Measurements from ENCODE around the gene ANKRD33B.
"Not testable (repeated sequence)": the region's sequence is repeated elsewhere in the genome, so short reads cannot be mapped to it uniquely, and the experiment has no call there.

Gene ANKRD33B

DNA sequence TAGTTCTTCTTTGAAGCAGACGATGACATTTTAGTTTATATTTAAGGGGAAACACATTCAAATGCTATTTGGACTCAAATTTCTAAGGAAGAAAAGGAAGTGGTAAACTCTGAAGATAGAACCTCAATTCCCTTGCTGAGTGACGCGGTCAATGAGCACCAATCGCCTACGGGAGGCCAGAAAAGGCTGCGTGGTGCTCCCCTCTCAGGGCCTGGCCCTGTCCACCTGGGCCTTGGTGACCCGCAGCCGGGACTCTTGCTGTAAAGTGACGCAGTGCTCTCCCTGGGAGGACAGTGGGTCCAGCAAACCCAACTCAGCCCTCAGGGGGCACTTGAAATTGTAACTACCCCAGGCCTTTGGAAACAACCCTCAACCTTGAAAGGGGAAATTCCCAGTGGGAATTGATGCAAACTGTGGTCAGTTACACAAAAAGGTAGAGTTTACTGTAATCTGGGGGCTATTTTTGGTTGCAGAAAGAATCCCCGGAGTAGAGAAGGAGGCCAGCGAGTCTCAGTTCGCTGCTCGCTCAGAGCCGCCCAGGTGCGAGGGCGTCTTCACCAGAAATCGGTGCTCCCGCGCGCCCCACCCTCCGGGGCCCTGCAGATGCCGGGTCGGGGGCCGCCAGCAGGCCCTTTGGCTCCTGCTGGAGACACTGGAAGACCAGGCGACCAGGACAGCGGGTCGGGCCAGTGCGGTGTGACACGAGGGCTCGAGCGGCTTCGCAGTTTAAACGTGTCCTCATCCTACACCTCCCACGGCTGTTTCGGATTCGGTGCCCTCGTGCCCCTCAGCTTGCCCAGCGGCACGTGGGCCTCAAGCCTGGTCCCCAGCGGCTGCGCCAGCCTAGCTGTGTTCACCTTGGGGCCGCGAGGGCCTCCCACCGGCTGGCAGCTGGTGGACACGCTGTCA lies 1.4 kb upstream of the ANKRD33B start:
- no peak for DNase-seq

DNA sequence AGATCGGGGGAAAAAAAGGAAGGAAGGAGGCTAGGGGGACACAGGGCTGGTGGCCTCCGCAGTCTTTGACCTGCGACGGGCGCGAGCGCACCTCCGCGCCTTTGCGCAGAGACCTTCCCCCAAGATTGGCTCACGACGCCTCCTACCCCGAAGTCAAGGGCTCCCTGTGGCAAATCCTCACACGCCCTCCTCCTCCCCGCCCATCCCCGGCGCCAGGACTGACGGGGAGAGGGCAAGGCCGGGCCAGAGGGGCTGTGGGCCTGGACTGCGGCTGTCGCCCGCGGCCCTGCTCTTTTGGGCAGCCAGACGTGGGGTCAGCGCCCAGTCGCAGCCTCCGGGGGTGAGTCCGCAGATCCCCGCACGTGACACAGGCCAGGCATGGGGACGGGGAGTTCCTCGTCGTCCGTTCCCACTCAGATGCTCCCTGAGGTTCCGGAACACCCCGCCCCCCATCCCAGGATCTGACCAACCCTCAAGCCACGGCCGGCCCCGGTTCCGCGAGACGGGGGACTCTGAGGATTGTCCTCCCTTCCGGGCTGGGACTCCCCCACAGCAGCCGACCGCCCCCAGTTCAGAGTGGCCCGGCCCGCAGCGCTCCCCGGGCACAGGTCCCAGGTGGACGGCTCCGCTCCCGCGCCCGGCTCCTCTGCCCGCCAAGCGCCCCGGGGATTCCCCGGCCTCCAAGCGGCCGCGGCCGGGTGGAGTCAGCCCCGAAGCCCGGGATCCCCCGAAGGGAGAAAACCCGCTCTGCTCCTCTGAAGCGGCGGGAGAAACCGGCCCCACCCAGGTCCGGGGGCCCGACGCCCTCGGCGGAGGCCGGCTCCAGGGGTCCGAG lies 543 bp upstream of the ANKRD33B start:
- no peak for DNase-seq

DNA sequence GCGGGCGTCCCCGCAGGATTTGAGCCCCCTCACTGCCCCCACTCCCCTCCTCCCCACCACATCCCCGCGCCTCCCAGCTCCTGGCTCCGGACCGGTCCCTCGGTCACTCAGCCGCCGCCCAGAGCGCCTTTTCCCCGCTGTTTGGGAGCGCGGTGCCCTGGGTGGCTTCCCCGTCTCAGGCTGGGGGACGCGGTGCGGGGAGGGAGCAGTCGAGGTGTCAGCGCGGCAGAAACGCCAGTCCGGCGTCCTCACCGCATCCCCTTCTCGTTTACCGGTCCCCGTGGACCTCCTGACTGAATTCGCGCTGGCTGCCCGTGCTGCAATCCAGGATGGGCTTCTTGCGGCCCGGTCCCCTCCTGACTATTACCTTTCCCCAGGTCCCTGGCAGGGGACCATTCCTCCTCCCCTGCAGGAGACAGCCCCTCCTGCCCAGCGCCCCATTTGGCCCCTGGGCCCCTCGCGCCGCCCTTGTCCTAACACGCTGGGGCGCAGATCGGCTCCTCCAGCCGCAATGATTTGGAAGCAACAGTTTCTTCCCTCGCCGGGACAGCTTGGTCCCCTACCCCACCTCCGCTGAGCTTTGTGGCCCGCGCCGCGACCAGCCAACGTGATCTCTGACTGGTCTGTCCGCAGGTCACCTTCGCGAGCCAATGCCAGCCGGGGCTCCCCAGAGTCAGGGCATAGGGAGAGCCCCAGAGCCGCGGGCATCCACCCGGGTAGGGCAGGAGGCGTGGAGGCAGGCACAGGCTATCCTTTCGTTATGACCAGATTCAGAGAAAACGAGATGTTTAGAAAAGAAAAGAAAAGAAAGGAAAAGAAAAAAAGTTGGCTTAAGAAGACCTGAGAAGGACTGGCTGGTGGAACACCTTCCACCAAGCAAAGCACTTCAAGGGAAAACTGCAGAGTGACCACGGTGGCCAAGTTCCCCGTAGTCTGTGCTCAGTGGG lies 1.2 kb downstream of the ANKRD33B start:
- no peak for DNase-seq

DNA sequence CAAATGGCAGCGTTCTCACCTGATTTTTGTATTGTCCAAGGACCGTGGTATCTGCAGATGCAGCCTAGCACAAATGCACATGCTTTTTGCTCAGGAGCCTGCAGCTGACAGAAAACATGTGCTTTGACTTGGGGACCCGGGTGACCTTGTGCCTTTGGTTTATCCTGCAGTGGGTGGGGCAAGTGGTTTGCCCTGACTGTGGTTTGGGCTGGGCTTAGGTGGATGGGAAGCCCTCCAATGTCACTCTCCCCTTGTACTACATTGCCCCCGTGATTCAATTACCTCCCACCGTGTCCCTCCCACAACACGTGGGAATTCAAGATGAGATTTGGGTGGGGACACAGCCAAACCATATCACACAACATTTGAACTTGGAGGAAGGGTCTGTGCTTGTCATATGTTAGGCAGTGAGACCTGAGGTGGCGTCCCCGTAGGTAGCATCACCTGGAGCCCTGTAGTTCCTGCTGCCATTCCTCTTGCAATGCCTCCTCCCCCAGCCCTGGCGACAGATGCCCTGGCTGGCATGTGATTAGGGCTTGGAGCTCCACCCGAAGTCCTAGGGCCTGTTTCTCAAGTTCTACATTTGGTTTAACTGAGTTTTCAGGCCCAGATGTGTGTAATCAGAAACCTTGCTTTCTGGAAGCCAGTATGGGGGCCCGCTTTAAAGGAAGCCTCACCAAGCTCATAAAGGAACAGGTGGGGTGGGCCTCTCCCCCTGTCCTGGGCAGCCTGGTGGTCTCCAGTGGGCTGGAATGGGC lies 2.1 kb downstream of the ANKRD33B start:
- DNase-seq = no peak

DNA sequence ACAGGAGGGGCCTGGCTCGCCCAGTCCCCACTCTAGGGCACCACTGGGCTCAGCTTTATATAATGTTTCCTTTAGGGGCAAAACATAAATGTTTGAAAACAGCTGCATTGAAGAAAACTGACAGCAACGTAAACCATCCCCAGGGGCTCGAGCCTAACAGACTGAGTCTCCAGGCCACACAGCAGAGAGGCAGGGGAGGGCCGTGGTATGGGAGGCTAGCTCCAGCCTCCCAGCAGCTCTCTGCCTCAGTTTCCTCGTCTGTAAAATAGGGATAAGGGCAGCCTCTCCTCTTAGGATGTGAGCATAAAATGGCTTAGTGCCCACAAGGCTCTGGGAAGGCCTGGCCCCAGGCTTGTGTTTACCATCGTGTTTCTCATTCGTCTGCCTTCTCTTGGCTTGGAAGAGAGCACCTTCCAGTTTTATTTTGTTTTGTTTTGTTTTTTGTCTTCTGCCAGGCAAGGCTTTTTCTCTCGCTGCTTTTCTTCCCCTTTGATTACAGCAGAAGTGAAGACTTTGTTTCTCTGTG lies 2.7 kb downstream of the ANKRD33B start:
- DNase-seq = no peak

DNA sequence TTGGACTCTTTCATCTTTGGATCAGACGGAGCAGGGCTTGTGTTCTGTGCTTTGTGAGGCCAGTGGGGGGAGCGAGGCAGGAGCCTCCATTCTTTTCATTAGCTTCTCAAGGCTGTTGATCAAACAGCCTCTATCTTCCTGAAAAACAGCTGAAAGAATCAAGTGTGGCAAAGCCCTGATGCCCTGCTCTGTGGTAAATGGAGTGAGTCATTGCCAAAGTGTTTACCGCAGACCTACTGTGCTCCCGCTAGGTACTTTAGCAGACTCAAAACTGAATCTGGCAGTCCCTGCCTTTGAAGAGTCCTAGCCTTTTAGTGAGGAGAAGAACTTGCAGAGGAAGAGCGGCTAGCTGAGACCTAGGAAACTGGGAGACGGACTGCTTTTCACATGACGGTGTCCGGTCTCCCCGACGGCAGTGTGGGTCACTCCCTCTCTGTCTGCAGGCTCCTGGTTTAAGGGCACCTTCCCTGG lies 3.3 kb downstream of the ANKRD33B start:
- DNase-seq = no peak

DNA sequence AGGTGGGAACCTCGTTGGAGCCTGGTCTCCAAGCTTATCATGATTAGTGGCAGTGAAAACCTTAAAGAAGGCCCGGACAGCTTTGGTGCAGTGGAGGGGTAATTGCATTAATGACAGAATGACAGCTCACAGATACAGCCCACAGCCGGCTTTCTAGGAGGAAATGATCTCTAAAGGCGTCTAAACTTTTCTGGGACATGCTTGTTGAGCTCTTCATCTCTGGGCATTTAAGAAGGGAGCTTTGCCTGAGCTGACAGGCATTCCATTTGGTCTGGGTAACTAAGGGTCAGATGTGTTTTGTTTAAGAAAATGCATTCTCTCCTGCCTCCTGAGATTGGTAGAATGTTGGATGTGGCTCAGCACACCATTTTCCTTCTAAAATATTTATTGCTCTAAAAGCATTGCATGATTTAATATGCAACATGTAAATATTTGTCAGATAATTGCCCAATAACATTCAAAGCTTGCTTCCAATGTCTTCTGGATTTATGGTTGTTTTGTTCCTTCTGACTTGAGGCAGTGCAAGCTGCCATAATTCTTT lies 4.0 kb downstream of the ANKRD33B start:
- DNase-seq = no peak

DNA sequence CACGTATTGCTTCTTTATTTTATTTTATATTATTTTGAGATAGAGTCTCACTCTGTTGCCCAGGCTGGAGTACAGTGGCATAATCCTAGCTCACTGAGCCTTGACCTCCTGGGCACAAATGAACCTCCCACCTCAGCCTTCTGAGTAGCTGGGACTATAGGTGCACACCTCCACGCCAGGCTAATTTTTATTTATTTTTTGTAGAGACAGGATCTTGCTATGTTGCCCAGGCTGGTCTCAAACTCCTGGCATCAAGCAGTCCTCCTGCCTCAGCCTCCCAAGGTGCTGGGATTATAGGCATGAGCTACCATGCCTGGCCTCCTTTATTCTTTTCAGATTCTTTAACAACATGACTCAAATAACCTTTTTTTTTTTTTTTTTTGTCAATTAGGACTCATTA lies 6.7 kb downstream of the ANKRD33B start:
- DNase-seq = not testable (repeated sequence)

DNA sequence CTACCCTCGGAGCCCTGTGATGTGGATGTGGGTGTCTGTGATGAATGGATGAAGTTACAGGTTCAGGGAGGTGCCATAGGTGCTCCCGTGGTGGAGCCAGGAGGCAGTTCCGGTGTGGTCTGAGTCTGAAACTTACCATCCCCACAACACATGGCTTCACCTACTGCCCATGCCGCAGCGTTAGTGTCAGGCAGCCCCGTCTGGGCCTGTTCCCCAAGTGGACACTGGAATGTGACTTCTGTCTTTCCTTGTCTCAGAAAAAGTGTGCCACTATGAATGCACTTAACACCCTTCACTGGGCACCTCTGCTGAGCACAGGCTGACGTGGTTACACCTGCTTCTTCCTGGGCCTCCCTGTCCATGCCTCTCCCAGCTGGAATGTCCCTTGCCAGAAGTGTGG lies 8.6 kb downstream of the ANKRD33B start:
- no peak for DNase-seq

DNA sequence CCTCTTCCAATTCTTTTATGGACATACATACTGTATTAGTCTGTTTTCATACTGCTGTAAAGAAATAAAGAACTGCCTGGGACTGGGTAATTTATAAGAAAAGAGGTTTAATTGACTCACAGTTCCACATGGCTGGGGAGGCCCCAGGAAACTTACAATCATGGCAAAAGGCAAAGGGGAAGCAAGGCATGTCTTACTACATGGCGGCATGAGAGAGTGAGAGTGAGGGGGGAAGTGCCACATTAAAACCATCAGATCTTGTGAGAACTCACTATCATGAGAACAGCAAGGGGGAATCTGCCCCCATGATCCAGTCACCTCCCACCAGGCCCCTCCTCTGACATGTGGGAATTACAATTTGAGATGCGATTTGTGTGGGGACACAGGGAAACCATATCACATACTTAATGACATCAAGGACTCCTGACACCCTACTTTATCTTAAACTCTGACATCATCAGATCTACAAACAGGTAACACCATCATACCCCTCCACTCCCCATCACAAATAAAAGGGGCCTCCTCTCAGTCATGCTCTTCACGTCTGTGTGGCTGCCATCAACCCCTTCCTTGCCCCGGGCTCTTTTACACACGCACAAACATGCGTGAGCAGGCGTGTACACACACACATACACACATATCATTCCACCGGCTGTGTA lies 9.7 kb downstream of the ANKRD33B start:
- DNase-seq = no peak

DNA sequence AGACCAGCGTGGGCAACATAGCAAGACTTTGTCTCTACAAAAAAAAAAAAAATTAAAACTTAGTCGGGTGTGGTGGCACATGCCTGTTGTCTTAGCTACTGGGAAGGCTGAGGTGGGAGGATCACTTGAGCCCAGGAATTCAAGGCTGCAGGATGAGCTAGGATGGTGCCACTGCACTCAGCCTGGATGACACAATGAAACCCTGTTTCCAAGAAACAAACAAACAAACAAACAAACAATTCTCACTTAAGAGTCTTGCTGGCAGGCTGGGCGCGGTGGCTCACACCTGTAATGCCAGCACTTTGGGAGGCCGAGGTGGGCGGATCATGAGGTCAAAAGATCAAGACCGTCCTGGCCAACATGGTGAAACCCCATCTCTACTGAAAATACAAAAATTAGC lies 11.0 kb downstream of the ANKRD33B start:
- not testable (repeated sequence) for DNase-seq

DNA sequence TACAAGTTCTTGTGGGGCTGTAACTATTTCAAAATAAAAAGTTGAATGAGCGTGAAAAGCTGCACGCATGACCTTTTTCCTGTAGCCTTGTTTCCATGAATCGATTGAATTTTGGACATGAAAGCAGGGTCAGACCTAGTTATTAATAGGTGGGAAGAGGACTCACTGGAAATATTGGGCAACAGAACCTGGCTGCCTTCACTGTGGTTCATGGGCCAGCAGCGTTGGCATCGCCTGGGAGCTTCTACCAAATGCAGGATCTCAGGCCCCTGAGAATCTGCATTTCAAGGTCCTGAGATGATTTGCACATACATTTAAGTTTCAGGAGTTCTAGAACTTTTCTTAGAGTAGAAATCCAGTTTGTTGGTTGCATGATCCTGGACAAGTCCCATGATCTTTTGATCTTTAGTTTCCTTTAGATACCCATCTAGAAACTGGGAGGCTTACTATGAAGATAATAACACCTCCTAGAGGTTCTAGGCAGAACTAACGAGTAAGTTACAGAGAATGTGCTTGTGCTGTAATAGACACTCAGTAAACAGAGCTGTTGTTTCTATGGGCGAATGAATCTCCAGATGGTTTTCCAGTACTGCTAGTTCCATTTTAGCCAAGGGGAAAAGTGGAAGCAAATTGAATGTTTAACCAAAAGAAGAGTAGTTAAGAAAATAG lies 12.4 kb downstream of the ANKRD33B start:
- DNase-seq = no peak

DNA sequence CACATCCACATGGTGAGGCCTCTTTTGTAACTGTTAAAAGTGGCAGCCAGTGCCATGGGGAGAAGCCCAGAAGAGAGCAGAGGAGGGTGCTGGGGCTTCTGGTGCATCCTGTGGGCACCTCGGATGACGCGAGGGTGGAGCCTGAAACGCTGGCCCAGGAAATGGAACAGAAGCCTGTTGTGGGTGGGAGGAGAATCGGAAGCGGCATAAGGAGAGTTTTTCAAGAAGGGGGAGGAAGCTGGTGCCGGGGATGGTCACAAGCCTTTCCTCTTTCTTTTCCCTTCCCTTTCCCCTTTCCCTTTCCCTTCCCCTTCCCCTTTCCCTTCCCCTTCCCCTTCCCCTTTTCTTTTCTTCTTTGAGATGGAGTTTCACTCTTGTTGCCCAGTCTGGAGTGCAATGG lies 12.9 kb downstream of the ANKRD33B start:
- DNase-seq = no peak

DNA sequence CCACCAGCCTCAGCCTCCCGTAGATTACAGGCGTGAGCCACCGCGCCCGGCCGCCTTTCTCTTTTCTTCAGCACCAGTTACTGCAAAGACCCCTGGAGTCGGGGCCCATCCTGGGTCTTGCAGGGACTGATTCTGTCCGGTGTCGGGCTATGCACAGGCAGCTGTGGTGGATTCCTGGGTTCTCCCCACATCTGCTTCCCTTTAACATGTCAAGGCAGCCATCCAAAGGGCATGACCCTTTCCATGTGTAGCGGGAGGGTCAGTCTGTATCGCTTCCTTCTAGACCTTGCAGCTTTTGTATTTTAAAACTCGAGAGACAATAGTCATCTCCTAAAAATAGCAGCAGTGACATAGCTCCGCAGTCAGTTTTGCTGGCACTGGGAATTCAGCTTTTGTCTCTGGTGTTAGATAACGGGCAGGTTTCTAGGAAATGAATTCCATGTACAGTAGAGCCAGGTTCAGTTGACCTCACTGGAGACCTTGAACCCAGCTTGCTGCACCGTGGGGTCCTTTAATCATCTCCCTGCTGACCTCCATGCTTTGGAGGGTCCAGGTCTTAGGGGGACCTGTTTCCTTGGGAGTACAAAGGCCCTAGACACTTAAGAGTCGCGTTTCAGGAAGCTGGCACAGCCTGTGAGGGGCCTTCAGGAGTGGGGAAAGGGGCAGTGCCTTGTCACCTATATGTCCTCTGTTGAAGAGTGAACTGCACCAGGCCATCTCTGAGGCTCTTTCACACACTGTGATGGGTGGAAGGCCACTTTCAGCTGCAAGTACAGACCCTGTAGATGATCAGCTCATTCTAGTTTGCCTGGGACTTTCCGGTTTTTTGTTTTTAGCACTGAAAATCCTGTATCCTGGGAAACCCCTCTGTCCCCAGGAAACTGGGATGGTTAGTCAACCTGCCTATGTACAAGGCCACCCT lies 13.8 kb downstream of the ANKRD33B start:
- DNase-seq = no peak

DNA sequence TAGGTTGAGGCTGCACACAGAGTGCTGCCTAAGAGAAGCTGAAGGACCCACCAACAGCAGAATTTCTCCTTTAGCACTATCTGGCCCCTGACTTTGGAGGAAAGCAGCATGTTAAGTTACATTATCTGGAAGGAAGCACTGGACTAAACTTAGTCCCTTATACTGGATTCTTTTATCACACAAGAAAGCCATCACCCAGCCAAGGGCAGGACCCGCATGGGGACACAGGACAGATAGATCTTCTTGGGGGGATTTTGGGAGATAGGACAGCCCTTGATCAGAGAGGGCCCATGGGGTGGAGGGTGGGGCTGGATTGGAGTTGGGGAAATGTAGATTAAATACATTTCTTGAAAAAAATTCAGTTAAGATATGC lies 14.4 kb downstream of the ANKRD33B start:
- DNase-seq = no peak

DNA sequence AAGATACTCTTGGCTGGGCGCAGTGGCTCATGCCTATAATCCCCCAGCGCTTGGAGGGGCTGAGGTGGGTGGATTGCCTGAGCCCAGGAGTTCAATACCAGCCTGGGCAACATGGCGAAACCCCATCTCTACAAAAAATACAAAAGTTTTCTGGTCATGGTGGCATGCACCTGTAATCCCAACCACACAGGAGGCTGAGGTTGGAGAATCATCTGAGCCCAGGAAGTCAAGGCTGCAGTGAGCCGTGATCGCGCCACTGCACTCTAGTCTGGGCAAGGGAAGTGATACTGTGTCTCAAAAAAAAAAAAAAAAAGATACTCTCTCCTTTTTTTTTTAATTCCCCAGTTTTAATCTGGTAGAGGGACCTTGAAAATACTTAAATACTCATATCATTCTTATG lies 15.0 kb downstream of the ANKRD33B start:
- no peak for DNase-seq

DNA sequence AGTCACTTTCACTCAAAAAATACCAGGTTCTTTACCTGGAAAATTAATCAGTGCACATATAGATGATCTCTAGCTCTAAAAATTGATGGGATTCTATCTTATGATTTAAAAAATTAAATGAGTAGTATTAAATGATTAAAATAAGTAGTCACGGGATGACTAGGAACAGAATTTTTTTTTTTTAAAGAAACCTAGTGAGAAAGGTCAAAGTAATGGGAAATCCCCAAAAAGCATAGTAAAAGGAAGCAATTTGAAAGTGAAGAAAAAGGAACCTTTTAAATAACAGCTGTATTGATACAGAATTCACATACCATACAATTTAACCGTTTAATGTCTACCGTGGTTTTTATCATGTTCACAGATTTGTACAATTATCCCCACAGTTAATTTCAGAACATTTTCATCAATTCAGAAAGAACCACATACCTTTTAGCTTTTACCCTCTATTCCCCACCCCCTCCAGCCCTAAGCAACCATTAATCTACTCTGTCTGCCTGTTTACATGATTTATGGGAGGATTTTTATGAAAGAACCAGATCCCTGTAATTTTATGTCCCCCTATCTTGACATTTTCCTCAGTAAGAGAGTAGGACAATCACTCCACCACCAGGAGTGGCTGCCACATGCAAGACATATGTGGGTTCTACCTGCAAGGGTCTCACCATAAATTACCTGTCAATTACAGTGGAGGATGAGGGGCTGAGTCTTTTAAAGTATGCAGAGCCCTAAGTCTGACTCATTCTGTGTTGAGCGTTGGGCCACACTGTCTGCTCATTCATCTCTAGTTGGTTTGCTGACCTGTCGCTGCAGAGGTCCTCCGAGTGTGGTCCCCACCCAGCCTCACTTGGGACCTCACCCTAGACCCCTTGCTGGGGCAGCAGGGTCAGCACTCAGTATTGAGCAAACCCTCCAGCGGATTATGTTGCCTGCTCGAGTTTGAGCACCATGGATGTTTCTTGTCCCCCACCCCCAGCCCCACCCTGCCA lies 16.0 kb downstream of the ANKRD33B start:
- no peak for DNase-seq

All from NCI-H1048 (cell line).